ENCODE results near the gene DES. TPM values are rescaled to one million over a fixed set of nuclear protein-coding genes. Genes with fewer than 3 reads are reported as not detected.
A peak's percentile ranks its signal among the peaks of the same experiment; 100 is the strongest.

DES gene
- total and polyA plus RNA-seq, 7 donors = 8,143 to 14,820 (median 13,727) TPM

DNA sequence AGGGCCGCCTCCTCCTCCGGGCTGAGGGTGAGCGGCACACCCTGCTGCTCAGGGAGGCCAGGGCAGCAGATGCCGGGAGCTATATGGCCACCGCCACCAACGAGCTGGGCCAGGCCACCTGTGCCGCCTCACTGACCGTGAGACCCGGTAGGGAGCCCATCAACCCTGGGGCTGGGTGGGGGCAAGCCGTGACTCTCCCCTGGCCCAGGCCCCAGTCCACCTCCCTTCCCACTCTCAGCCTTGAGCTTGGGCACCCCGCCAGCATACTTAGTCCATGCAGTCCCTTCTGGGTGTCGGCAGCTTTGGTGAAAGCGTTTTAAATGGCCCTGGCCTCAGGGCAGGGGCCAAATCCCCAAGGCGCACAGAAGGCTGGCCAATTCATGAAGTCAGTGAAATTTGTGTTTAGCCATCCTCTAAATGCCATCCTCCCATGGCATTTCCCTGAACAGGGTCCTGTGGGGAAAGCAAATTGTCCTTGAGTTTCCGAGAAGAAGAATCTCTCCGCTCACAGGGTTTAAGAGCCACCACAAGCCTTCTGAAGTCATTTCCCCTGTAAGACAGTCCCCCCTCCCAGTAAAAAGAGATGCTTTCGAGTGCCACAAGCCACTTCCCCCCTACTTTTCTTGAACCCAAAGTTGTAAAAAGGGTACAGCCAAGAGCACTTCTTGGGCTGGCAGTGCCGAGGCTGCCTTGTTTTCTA, 33.6 kb downstream of the DES start:
- Histone ChIP-seq H3K36me3 (ENCODE audit: insufficient read depth in 1 of 2, low read depth in 1 of 2) (peaks cover 0 to 39% of the 10 kb centered on the region in 2 donors), H3K27ac (peak overlapping the region; percentile 94), H3K4me3 (peak overlapping the region; percentile 40), H3K4me1 (peaks cover 53% of the 10 kb centered on the region), H3K9me3 (no peaks in the 10 kb centered on the region), H3K27me3 (ENCODE audit: insufficient read depth in 3 of 3, low read length in 2 of 3) (no peaks in the 10 kb centered on the region)
- 28 to 33% (median 32%) methylated on average over 15 to 18 of the region's 18 CpGs for WGBS, 3 donors
- intact Hi-C loops (cut with DNase I) = loop anchor here in 1 of 2 donors (5.0 kb wide), 1 partner anchor 50 kb away; no protein-coding TSS in a partner anchor
- ATAC-seq (peak; percentile 54 to 73 (median 62)), DNase-seq (peak; percentile 83 to 92)
- TF ChIP-seq, protein P1, sequence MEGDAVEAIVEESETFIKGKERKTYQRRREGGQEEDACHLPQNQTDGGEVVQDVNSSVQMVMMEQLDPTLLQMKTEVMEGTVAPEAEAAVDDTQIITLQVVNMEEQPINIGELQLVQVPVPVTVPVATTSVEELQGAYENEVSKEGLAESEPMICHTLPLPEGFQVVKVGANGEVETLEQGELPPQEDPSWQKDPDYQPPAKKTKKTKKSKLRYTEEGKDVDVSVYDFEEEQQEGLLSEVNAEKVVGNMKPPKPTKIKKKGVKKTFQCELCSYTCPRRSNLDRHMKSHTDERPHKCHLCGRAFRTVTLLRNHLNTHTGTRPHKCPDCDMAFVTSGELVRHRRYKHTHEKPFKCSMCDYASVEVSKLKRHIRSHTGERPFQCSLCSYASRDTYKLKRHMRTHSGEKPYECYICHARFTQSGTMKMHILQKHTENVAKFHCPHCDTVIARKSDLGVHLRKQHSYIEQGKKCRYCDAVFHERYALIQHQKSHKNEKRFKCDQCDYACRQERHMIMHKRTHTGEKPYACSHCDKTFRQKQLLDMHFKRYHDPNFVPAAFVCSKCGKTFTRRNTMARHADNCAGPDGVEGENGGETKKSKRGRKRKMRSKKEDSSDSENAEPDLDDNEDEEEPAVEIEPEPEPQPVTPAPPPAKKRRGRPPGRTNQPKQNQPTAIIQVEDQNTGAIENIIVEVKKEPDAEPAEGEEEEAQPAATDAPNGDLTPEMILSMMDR (IDR thresholded peaks at IDR 0.05) = no peak

DNA sequence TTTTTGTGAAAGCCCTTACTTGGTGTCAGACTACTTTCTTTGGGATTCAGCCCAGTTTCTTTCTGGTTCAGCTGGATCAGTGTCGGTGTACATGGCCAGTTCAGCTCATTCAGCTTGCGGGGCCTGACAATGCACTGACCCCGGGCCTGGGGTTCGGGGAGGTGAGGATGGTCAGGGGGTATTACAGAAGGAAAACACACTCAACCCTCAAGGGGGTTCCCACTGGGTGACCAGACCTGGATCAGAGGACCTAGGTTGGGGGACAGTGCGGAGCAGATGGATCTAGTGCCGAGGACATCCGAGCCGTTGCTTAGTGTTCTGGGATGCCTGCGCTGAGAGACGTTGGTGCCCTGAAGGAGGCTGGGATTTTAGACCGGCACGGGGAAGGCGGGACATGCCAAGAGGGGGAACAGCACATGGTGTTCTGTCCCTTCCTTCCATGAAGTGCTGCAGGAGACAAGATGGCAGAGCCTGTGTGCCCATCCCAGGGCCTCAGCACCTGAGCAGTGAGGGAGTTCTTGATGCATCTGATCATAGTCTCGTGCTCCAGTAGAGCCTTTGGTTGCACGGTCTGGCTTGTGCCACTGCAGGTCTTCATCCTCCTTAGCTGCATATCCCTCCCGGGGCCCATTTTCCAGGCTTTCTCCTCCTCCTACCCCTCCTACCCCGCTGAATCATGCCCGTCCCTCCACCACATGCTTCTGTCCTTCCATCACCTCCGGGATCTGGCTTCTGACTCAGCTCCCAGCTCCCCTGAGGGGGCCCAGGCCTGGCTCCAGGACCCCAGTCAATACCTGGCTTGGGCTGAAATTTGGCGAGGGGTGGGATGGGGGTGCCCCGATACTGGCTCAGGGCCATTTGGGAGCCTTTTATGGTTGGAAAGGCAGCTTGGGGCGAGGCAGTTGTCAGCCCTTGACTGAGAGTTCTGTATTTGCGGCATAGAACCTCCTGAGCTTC, 34.5 kb downstream of the DES start:
- intact Hi-C loops (cut with DNase I) = loop anchor here in 1 of 2 donors (5.0 kb wide), 1 partner anchor 50 kb away; no protein-coding TSS in a partner anchor
- DNase-seq = peak; percentile 83 to 90
- TF ChIP-seq, protein P1 (IDR thresholded peaks at IDR 0.05) = no peak
- Histone ChIP-seq H3K27ac (peak overlapping the region; percentile 94), H3K4me3 (peak overlapping the region; percentile 40), H3K4me1 (peaks cover 53% of the 10 kb centered on the region), H3K9me3 (no peaks in the 10 kb centered on the region), H3K36me3 (ENCODE audit: insufficient read depth in 1 of 2, low read depth in 1 of 2) (peaks cover 0 to 39% of the 10 kb centered on the region in 2 donors), H3K27me3 (ENCODE audit: insufficient read depth in 3 of 3, low read length in 2 of 3) (no peaks in the 10 kb centered on the region)
- 18 to 29% (median 21%) methylated on average over 23 of the region's 23 CpGs for WGBS, 3 donors
- peak; percentile 77 to 81 (median 80) for ATAC-seq

DNA sequence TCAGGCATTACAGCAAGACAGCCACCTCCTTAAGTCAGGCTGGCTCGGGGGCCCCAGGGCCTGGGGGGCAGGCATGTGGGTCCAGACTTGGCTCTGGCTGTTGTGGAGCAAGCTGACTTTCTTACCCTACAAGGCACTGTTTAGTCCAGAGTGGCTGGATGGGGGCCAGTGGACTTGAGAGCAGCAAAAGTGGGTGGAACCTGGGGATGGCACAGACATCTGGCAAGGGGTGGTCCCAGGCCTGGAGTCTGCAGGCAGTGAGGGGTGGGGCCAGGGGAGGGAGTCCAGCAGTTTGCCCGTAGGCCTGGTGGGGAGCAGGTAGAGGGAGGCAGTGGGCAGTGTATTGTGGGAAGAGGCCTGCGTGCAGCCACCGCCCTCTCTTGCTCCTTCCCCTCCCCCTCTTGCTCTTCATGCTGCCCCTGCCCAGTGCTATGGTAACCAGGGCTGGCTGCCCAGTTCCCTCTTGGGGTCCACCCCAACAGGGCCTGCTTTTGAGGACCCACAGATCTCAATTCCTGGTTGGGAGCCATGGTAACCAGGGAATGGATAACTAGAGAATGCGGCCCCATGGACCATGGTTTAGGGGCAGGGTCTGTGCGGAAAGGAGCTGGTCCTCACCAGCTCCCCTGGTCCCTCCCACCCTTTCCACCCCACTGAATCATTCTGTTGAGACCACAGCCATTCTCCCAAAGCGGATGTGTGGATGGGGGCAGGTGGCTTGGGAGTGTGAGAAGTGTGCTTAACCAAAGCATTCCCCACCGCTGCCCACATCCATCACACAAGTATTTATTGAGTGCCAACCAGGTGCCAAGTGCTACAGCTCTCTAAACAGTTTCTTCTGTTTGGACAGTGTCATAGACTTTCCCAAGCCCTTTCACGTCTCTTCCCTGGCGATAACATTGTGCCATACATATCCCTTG, 35.8 kb downstream of the DES start:
- H3K4me3 ChIP-seq = peak overlapping the region; percentile 39
- peaks cover 65% of the 10 kb centered on the region for H3K4me1 ChIP-seq
- 46 to 68% (median 50%) methylated on average over 10 of the region's 10 CpGs for WGBS, 3 donors
- H3K36me3 ChIP-seq (ENCODE audit: insufficient read depth in 1 of 2, low read depth in 1 of 2) = peaks cover 0 to 27% of the 10 kb centered on the region in 2 donors
- ATAC-seq (peak; percentile 0 to 7 (median 3)), DNase-seq (peak; percentile 60 to 78)
- H3K27ac ChIP-seq = peak overlapping the region; percentile 94
- intact Hi-C loops (cut with DNase I) = loop anchor here in 1 of 2 donors (5.0 kb wide), 1 partner anchor 52 kb away; no protein-coding TSS in a partner anchor
- no peaks in the 10 kb centered on the region for H3K9me3 ChIP-seq
- TF ChIP-seq, protein P1 (IDR thresholded peaks at IDR 0.05) = no peak
- no peaks in the 10 kb centered on the region for H3K27me3 ChIP-seq (ENCODE audit: insufficient read depth in 3 of 3, low read length in 2 of 3)

DNA sequence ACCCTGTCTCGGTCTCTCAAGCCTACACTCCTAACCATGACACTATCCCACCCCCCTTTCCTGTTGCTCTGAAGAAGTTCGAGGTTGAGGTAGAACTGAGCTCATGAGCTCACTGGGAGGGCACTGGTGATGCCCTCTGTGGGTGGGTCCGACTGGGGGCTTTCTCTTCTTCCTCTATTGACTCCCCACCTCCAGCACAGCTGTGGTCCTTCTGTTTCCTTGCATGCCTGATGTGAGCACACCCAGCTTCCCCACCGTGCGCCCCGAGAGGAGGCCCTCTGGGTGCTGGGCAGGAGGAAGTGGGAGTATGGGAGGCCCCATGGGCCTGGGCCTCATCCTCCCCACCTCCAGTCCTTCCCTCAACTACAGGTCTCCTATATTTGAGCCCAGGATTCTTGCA, 37.4 kb downstream of the DES start:
- H3K27ac ChIP-seq = peak overlapping the region; percentile 94
- H3K9me3 ChIP-seq = no peaks in the 10 kb centered on the region
- H3K27me3 ChIP-seq (ENCODE audit: insufficient read depth in 3 of 3, low read length in 2 of 3) = no peaks in the 10 kb centered on the region
- peaks cover 65% of the 10 kb centered on the region for H3K4me1 ChIP-seq
- intact Hi-C loops (cut with DNase I) = no loop called here
- peak in 1 of 2 donors; percentile 4 for DNase-seq
- ATAC-seq = no peak
- H3K36me3 ChIP-seq (ENCODE audit: insufficient read depth in 1 of 2, low read depth in 1 of 2) = peaks cover 0 to 12% of the 10 kb centered on the region in 2 donors
- no peak overlapping the region for H3K4me3 ChIP-seq
- TF ChIP-seq, protein P1 (IDR thresholded peaks at IDR 0.05) = no peak
- WGBS, 3 donors = 83 to 86% (median 83%) methylated on average over 6 of the region's 6 CpGs
